PC-3 (cell line): Measurements from ENCODE around the gene MOCS1.

Experiments used
- CTCF ChIP-seq: fragments of 300-600 bp; sonication (generic); conservative IDR thresholded peaks from 2 replicates; pipeline ENCODE4 v1.5.1; 2017; ENCODE audit warnings: antibody characterized with exemption, low read depth, mild to moderate bottlenecking, low read length
- EZH2 ChIP-seq: fragments of 300-600 bp; sonication (generic); IDR thresholded peaks from one replicate; pipeline ENCODE4 v1.6.1; 2017; ENCODE audit warnings: antibody characterized with exemption, mild to moderate bottlenecking, low read length; ENCODE audit not compliant: unreplicated experiment
- EZH2phosphoT487 ChIP-seq: fragments of 300-600 bp; sonication (generic); IDR thresholded peaks from 2 replicates; pipeline ENCODE4 v1.6.1; 2018; ENCODE audit warnings: mild to moderate bottlenecking, antibody characterized with exemption, low read length, borderline replicate concordance

GRCh38 chr6:39893286-39893685, 41.0 kb downstream of the MOCS1 start:
- no peak for TF ChIP-seq CTCF
- TF ChIP-seq EZH2, result no peak
- no peak for TF ChIP-seq EZH2phosphoT487
